HepG2 (cell line): Measurements from ENCODE around the gene DNMT1. TPM values are rescaled to one million over a fixed set of nuclear protein-coding genes. Genes with fewer than 3 reads are reported as not detected.

Experiments used
- ATM ChIP-seq: fragments of 450-650 bp; IDR thresholded peaks from 2 replicates; pipeline ENCODE4 v1.7.1; 2017; ENCODE audit warnings: mild to moderate bottlenecking, borderline replicate concordance
- E2F2 ChIP-seq: sonication (generic); formaldehyde crosslinking; IDR thresholded peaks from 2 replicates; pipeline ENCODE4 v1.4.0; 2020; ENCODE audit warnings: missing genetic modification reagents, borderline replicate concordance
- GFI1 ChIP-seq: sonication (generic); formaldehyde crosslinking; IDR thresholded peaks from 2 replicates; pipeline ENCODE4 v1.5.0; 2020; ENCODE audit warnings: missing genetic modification reagents, mild to moderate bottlenecking, borderline replicate concordance
- KIAA2018 ChIP-seq: sonication (generic); formaldehyde crosslinking; IDR thresholded peaks from 2 replicates; pipeline ENCODE4 v1.5.0; 2020; ENCODE audit warnings: mild to moderate bottlenecking, missing genetic modification reagents, borderline replicate concordance
- MYNN ChIP-seq: sonication (generic); formaldehyde crosslinking; IDR thresholded peaks from 2 replicates; pipeline ENCODE4 v1.4.0; 2020; ENCODE audit warnings: mild to moderate bottlenecking, low read depth, missing genetic modification reagents
- PRDM4 ChIP-seq: sonication (generic); formaldehyde crosslinking; IDR thresholded peaks from 2 replicates; pipeline ENCODE4 v1.9.0; 2021; ENCODE audit warnings: missing genetic modification reagents, borderline replicate concordance
- RBM22 ChIP-seq: fragments of 200-400 bp; formaldehyde crosslinking; optimal IDR thresholded peaks from 2 replicates; pipeline ENCODE3; 2017; ENCODE audit warnings: mild to moderate bottlenecking, low read length, moderate library complexity
- SMARCC2 ChIP-seq: fragments of 450-650 bp; IDR thresholded peaks from 2 replicates; pipeline ENCODE4 v1.6.1; 2017; ENCODE audit warnings: antibody characterized with exemption, mild to moderate bottlenecking
- SOX6 ChIP-seq, 2 experiments: fragments of 450-650 bp in 1 of 2; sonication (generic) in 1 of 2; formaldehyde crosslinking in 1 of 2; IDR thresholded peaks; 2 replicates each; pipeline versions ENCODE4 v1.4.0 to v1.6.1; 2017 to 2020; ENCODE audit warnings: antibody characterized with exemption in 1 of 2, mild to moderate bottlenecking in 1 of 2, missing genetic modification reagents in 1 of 2
- ZNF24 ChIP-seq: fragments of 450-650 bp; IDR thresholded peaks from 2 replicates; pipeline ENCODE4 v1.6.1; 2017; ENCODE audit warnings: antibody characterized with exemption, mild to moderate bottlenecking
- ZNF646 ChIP-seq: sonication (generic); formaldehyde crosslinking; IDR thresholded peaks from 2 replicates; pipeline ENCODE4 v1.9.0; 2021; ENCODE audit warnings: mild to moderate bottlenecking, missing genetic modification reagents
- polyA plus RNA-seq, 8 experiments: library from polyadenylated mRNA; depleted of rRNA in 3 of 8; stranded (reverse) in 7 of 8; unstranded in 1 of 8; fragments of >200 nt; fragmentation: Illumina TruSeq in 4 of 8; extraction: Trizol in 4 of 8; gene quantifications; 2 replicates each; pipeline versions ENCODE4 v1.2.1 to v1.2.3, GENCODE V29; 2011 to 2016; ENCODE audit warnings: low read depth in 4 of 8, missing spikeins in 1 of 8, mixed read lengths in 1 of 8; ENCODE audit not compliant: insufficient read depth in 1 of 8
- total RNA-seq, 5 experiments: library from RNA; depleted of rRNA; stranded (reverse); fragments of >200 nt; fragmentation: Illumina TruSeq; extraction: Trizol; gene quantifications; 2 replicates each; pipeline ENCODE4 v1.2.3, GENCODE V29; 2016; ENCODE audit warnings: low read depth in 1 of 5

DNMT1 gene
- total and polyA plus RNA-seq, 2 of the 13 experiments (the other 11 are each of a cell fraction or from before 2014, with no cell fraction given) = 31.2 to 91.1 TPM

GRCh38 chr19:10195199-10195519, 406 bp upstream of the DNMT1 start (continued):
- no peak for TF ChIP-seq ZNF646 (CRISPR knock-in tag)
- TF ChIP-seq SMARCC2 = no peak
- TF ChIP-seq PRDM4 (CRISPR knock-in tag) = no peak
- TF ChIP-seq MYNN (CRISPR knock-in tag) = no peak
- peak; percentile 94 for TF ChIP-seq ZNF24
- TF ChIP-seq RBM22 = no peak
- no peak for TF ChIP-seq KIAA2018 (CRISPR knock-in tag)
- TF ChIP-seq GFI1 (CRISPR knock-in tag) = no peak
- TF ChIP-seq E2F2 = no peak
- no peak for TF ChIP-seq SOX6 (IDR thresholded peaks at IDR 0.05)
- no peak for TF ChIP-seq SOX6 (CRISPR knock-in tag; IDR thresholded peaks at IDR 0.05)
- no peak for TF ChIP-seq ATM
